Measurements from ENCODE around the gene WBP2.

The WBP2 gene

DNA sequence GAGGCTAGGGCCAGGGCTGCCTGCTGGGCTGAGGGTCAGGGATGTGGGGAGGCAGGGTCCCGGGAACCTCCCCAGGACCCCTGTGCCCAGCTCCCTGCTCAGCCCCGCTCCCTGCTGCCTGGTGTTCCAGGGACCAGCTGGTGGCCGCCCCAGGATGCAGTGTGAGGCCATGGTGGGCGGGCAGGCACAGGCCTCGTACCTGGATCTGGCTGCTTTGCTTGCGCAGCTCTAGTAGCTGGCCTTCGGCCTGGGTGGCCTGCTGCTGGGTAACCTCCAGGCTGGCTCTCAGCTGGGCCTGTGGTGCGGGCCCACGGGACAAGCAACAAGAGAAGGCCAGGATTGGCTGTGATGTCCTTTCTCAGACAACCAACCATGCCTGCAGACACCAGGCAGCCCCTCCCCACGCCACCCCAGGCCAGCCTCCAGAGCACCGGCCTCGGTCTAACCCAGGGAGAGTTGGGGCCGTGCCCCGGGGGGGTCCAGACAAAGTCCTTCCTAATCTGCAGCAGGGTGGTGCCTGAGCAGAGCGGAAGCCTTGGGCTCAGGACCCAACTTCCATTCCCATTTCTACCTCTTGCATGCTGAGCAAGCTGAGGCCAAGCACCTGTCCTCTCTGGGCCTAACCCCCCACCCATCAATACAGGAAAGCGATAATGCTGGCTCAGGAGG, 37.6 kb upstream of the WBP2 start:
- ChIA-PET POLR2A (interaction anchor here (0.8 to 2.2 kb wide), 8 partner anchors 10 to 87 kb away, joined by 3 to 20 read pairs (median 3); partner anchors contain the start of genes TRIM47 and WBP2), CTCF (interaction anchor here (0.6 to 1.9 kb wide), 4 partner anchors 12 to 409 kb away, joined by 3 to 8 read pairs (median 6); partner anchors contain the start of gene MRPL38)
- TF ChIP-seq, protein P1, sequence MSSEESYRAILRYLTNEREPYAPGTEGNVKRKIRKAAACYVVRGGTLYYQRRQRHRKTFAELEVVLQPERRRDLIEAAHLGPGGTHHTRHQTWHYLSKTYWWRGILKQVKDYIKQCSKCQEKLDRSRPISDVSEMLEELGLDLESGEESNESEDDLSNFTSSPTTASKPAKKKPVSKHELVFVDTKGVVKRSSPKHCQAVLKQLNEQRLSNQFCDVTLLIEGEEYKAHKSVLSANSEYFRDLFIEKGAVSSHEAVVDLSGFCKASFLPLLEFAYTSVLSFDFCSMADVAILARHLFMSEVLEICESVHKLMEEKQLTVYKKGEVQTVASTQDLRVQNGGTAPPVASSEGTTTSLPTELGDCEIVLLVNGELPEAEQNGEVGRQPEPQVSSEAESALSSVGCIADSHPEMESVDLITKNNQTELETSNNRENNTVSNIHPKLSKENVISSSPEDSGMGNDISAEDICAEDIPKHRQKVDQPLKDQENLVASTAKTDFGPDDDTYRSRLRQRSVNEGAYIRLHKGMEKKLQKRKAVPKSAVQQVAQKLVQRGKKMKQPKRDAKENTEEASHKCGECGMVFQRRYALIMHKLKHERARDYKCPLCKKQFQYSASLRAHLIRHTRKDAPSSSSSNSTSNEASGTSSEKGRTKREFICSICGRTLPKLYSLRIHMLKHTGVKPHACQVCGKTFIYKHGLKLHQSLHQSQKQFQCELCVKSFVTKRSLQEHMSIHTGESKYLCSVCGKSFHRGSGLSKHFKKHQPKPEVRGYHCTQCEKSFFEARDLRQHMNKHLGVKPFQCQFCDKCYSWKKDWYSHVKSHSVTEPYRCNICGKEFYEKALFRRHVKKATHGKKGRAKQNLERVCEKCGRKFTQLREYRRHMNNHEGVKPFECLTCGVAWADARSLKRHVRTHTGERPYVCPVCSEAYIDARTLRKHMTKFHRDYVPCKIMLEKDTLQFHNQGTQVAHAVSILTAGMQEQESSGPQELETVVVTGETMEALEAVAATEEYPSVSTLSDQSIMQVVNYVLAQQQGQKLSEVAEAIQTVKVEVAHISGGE (tag by site-specific recombination; conservative IDR thresholded peaks at IDR 0.05; ENCODE audit: low read depth): no peak
- TF ChIP-seq ZIC2 (tag by site-specific recombination; IDR thresholded peaks at IDR 0.05) (peak; percentile 61; the same call in 1 of the 2 replicates), ZFP69B (tag by site-specific recombination; IDR thresholded peaks at IDR 0.05) (peak; percentile 62; the same call in 1 of the 2 replicates), SETDB1 (IDR thresholded peaks at IDR 0.05; ENCODE audit: insufficient read length, low read length) (no peak), ZNF311 (tag by site-specific recombination; IDR thresholded peaks at IDR 0.05; ENCODE audit: borderline replicate concordance) (no peak), ZNF112 (tag by site-specific recombination; IDR thresholded peaks at IDR 0.05) (no peak), ZNF132 (tag by site-specific recombination; IDR thresholded peaks at IDR 0.05; ENCODE audit: borderline replicate concordance) (no peak)
- Histone ChIP-seq H3K4me3 (ENCODE audit: low read depth, low read length) (no peak overlapping the region), H3K27ac (ENCODE audit: extremely low read depth, low read depth, low read length) (no peak overlapping the region), H3K9me3 (ENCODE audit: control insufficient read depth, insufficient read depth, low read depth, low read length) (no peaks in the 10 kb centered on the region), H3K36me3 (ENCODE audit: control insufficient read depth in 2 of 2, insufficient read depth in 1 of 2, low read length in 2 of 2) (peaks cover 11 to 40% of the 10 kb centered on the region in 2 experiments; a peak in 2 of 3 replicates), H3K4me1 (ENCODE audit: control insufficient read depth, insufficient read depth, low read length) (peaks cover 10% of the 10 kb centered on the region)

DNA sequence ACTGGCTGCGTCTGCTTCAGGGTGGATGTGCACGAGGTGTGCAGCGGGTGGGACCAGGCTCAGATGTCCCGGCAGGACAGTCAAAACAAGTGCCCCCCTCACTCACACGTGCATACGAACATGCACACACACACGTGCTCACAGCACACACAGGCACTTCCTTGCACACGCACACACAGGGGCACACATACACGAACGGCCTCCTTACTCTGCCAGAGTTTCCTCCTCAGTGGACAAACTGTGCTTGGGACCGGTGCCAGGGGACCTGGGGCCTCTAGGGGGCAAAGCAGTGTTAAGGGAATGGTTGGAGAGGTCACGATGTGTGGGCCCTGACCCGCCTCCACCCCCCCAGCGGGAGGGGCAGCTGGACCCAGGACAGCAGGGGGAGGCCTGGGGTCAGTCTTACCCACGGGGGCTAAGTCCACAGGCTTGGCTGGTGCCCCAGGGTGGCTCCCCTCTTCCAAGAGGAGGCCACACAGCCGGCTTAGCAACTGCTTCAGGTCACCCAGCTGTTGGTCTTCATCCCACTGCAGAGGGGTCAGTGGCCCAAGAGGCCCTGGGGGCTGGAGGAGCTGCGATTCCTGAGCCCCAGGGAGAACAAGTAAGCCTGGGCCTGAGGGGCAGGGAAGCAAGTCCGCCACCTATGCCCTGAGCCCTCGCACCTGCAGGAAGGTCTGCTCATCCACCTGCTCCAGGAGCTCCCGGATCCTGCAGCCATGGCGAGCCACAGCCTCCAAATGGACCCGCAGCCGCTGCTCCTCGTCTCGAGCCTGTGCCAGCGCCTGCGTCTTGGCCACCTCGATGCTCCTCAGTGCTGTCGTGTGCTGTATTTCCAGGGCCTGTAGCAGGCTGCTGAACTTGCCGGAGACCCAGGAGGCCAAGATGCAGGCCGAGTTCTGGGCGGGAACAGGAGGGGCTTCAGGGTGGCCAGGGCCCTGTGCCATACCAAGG, 36.7 kb upstream of the WBP2 start:
- CTCF ChIA-PET: interaction anchor here (0.6 to 1.8 kb wide), 2 partner anchors 36 to 409 kb away, joined by 3 to 8 read pairs; no protein-coding TSS in a partner anchor

DNA sequence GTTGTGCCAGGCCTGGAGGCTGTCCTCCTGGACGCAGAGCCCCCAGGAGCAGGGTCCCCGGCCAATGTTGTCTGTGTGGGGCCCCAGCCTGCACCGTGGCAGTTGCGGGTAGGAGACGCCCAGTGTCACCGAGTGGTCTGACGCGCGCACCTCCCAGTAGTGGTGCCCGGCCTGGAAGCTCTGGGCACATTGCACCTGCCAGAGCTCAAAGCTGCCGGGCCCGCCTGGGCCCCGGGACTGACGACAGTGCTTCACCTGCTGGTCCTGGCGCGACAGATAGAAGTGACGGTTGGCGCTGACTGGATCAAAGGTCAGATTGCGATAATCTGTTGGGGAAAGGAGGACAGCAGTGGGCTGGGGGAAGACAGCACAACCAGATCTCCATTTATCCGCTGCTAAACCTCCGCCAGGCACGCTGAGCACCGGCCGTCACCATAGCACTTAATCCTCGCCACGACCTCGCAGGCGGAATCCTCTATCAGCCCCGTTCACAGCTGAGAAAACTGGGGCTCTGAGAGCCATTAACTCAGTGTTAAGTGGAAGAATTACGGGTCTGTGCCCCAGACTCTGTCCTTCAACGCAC, 36.0 kb upstream of the WBP2 start:
- H3K4me3 ChIP-seq (ENCODE audit: low read depth, low read length): no peak overlapping the region
- CTCF ChIA-PET: no interaction called here
- POLR2A ChIA-PET: interaction anchor here (0.9 kb wide), 1 partner anchor 9 kb away, joined by 3 read pairs; no protein-coding TSS in a partner anchor
- TF ChIP-seq, protein P2, sequence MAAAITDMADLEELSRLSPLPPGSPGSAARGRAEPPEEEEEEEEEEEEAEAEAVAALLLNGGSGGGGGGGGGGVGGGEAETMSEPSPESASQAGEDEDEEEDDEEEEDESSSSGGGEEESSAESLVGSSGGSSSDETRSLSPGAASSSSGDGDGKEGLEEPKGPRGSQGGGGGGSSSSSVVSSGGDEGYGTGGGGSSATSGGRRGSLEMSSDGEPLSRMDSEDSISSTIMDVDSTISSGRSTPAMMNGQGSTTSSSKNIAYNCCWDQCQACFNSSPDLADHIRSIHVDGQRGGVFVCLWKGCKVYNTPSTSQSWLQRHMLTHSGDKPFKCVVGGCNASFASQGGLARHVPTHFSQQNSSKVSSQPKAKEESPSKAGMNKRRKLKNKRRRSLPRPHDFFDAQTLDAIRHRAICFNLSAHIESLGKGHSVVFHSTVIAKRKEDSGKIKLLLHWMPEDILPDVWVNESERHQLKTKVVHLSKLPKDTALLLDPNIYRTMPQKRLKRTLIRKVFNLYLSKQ (tag by site-specific recombination; IDR thresholded peaks at IDR 0.05; ENCODE audit: borderline replicate concordance): no peak
- TF ChIP-seq ZNF555 (tag by site-specific recombination; conservative IDR thresholded peaks at IDR 0.05) (no peak), ZNF221 (tag by site-specific recombination; IDR thresholded peaks at IDR 0.05; ENCODE audit: borderline replicate concordance) (no peak), REPIN1 (tag by site-specific recombination; IDR thresholded peaks at IDR 0.05; ENCODE audit: low read depth) (no peak), MZF1 (tag by site-specific recombination; IDR thresholded peaks at IDR 0.05; ENCODE audit: borderline replicate concordance) (no peak), SP2 (tag by site-specific recombination; IDR thresholded peaks at IDR 0.05) (no peak), ZBTB1 (tag by site-specific recombination; IDR thresholded peaks at IDR 0.05) (no peak), ZNF24 (tag by site-specific recombination; IDR thresholded peaks at IDR 0.05) (no peak), RBAK (tag by site-specific recombination; IDR thresholded peaks at IDR 0.05) (no peak)
- TF ChIP-seq, protein P3, sequence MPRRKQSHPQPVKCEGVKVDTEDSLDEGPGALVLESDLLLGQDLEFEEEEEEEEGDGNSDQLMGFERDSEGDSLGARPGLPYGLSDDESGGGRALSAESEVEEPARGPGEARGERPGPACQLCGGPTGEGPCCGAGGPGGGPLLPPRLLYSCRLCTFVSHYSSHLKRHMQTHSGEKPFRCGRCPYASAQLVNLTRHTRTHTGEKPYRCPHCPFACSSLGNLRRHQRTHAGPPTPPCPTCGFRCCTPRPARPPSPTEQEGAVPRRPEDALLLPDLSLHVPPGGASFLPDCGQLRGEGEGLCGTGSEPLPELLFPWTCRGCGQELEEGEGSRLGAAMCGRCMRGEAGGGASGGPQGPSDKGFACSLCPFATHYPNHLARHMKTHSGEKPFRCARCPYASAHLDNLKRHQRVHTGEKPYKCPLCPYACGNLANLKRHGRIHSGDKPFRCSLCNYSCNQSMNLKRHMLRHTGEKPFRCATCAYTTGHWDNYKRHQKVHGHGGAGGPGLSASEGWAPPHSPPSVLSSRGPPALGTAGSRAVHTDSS (tag by site-specific recombination; IDR thresholded peaks at IDR 0.05): no peak

More for the DNA sequence above, 36.7 kb upstream of the WBP2 start:
- POLR2A ChIA-PET: interaction anchor here (1.0 to 1.1 kb wide), 2 partner anchors 13 to 19 kb away, joined by 3 read pairs; partner anchors contain the start of gene TRIM47
- H3K4me1 ChIP-seq (ENCODE audit: control insufficient read depth, insufficient read depth, low read length): peaks cover 4% of the 10 kb centered on the region
- no peak overlapping the region for H3K27ac ChIP-seq (ENCODE audit: extremely low read depth, low read depth, low read length)
- H3K4me3 ChIP-seq (ENCODE audit: low read depth, low read length): no peak overlapping the region
- H3K36me3 ChIP-seq (ENCODE audit: control insufficient read depth in 2 of 2, insufficient read depth in 1 of 2, low read length in 2 of 2): peaks cover 11 to 38% of the 10 kb centered on the region in 2 experiments; a peak in 2 of 3 replicates
- peak; percentile 39 for TF ChIP-seq GLIS2 (tag by site-specific recombination; IDR thresholded peaks at IDR 0.05)
- TF ChIP-seq, protein P4, sequence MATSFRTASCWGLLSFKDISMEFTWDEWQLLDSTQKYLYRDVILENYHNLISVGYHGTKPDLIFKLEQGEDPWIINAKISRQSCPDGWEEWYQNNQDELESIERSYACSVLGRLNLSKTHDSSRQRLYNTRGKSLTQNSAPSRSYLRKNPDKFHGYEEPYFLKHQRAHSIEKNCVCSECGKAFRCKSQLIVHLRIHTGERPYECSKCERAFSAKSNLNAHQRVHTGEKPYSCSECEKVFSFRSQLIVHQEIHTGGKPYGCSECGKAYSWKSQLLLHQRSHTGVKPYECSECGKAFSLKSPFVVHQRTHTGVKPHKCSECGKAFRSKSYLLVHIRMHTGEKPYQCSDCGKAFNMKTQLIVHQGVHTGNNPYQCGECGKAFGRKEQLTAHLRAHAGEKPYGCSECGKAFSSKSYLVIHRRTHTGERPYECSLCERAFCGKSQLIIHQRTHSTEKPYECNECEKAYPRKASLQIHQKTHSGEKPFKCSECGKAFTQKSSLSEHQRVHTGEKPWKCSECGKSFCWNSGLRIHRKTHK (tag by site-specific recombination; IDR thresholded peaks at IDR 0.05): no peak
- peak; percentile 26; the same call in 1 of the 2 replicates for TF ChIP-seq ZNF600 (tag by site-specific recombination; IDR thresholded peaks at IDR 0.05)
- no peaks in the 10 kb centered on the region for H3K9me3 ChIP-seq (ENCODE audit: control insufficient read depth, insufficient read depth, low read depth, low read length)

More for the DNA sequence above, 36.0 kb upstream of the WBP2 start:
- peaks cover 4% of the 10 kb centered on the region for H3K4me1 ChIP-seq (ENCODE audit: control insufficient read depth, insufficient read depth, low read length)
- H3K9me3 ChIP-seq (ENCODE audit: control insufficient read depth, insufficient read depth, low read depth, low read length): no peaks in the 10 kb centered on the region
- H3K36me3 ChIP-seq (ENCODE audit: control insufficient read depth in 2 of 2, insufficient read depth in 1 of 2, low read length in 2 of 2): peaks cover 11 to 38% of the 10 kb centered on the region in 2 experiments; a peak in 2 of 3 replicates
- H3K27ac ChIP-seq (ENCODE audit: extremely low read depth, low read depth, low read length): no peak overlapping the region

Measured in HEK293 (cell line).